ES-I3 (cell line): ENCODE results near the gene PAX5.
"Not testable (repeated sequence)": the region's sequence is repeated elsewhere in the genome, so short reads cannot be mapped to it uniquely, and the experiment has no call there.

Source experiments
- H3K36me3 ChIP-seq: 2 replicates; pipeline ENCODE4 v1.6.1; 2013; ENCODE audit warnings: mild to moderate bottlenecking, low read length, control low read depth, moderate library complexity; ENCODE audit not compliant: insufficient read depth
- H3K4me1 ChIP-seq: 2 replicates; pipeline ENCODE4 v1.6.1; 2013; ENCODE audit warnings: mild to moderate bottlenecking, control low read depth, low read length; ENCODE audit not compliant: insufficient read depth
- H3K9ac ChIP-seq: 2 replicates; pipeline ENCODE4 v1.6.1; 2013; ENCODE audit warnings: low read depth, mild to moderate bottlenecking, low read length, moderate library complexity
- H3K9me3 ChIP-seq: 2 replicates; pipeline ENCODE4 v1.6.1; 2013; ENCODE audit warnings: mild to moderate bottlenecking, low read length, moderate library complexity; ENCODE audit not compliant: control insufficient read depth, insufficient read depth

PAX5 gene

GRCh38 chr9:37033682-37034304 is at the start of gene PAX5:
Gene PAX5 (minus strand): TSS chr9:37034268. CDS start chr9:37034031, 237 bp downstream.
- H3K9me3 ChIP-seq, result no peaks in the 10 kb centered on the region; the same call in 1 of the 2 replicates
- H3K4me1 ChIP-seq, result no peaks in the 10 kb centered on the region; the same call in 1 of the 2 replicates
- H3K36me3 ChIP-seq, result no peaks in the 10 kb centered on the region
- peak within 1 kb of the TSS; percentile 70 for H3K9ac ChIP-seq

DNA sequence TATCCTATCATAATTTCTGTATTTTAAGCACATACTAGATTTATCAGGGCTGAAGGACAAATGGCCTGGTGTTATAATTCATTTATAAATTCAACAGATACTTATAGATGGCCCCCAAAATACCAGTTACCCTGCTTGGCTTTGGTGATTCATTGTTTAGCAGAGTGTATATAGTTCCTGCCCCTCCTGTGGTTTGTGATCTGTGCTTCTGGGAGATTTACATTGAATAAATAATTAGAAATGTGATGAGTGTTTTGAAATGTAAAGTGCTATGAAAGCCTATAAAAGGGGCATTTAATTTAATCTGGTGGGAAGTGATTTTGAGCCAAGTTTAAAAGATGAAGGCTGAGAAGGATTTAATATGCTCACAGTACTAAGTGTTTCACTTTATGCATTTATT is 49.6 kb upstream of the PAX5 start:
- Histone ChIP-seq H3K36me3 (no peaks in the 10 kb centered on the region), H3K9me3 (no peaks in the 10 kb centered on the region), H3K9ac (no peak overlapping the region), H3K4me1 (no peaks in the 10 kb centered on the region)

DNA sequence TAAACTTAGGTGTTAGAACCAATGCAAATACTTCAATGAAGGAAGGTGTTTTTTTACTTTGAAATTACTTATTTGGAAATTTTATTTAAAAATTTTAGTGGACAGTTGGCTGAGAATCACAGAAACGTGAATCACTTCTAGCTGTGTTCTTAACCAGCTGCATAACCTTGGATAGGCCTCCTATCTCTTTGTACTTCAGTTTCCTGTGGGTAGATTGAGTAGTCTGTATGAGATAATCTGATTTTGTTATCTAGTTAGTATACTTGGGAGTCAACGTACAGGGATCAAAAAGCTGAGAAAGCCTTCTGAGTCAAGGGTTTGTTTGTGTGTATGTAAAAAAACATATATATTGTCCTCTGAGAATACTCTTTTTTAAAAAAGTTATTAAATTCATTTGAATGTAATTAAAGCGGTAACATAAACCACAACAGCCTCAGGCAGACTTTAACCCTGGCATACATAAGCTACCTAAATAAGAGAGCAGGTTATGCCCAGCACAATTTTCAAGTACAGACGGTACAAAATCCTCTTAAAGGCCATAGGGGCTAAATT is 48.2 kb upstream of the PAX5 start:
- H3K9me3 ChIP-seq, result no peaks in the 10 kb centered on the region
- H3K9ac ChIP-seq, result no peak overlapping the region
- no peaks in the 10 kb centered on the region for H3K4me1 ChIP-seq
- H3K36me3 ChIP-seq, result no peaks in the 10 kb centered on the region

DNA sequence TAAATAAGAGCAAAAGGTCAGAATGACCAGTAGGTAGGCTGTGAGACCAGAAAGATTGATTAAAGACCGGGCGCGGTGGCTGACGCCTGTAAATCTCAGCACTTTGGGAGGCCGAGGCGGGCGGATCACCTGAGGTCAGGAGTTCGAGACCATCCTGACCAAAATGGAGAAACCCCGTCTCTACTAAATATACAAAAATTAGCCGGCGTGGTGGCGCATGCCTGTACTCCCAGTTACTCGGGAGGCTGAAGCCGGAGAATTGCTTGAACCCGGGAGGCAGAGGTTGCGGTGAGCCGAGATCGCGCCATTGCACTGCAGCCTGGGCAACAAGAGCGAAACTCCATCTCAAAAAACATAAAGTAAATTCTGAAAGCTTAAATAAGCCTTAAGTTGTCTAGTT is 47.4 kb upstream of the PAX5 start:
- not testable (repeated sequence) for H3K9ac ChIP-seq, H3K9me3 ChIP-seq, H3K36me3 ChIP-seq, H3K4me1 ChIP-seq

- H3K9ac ChIP-seq, result peak overlapping the region; percentile 88
- H3K4me1 ChIP-seq, H3K36me3 ChIP-seq, H3K9me3 ChIP-seq: not testable (repeated sequence)
Observed at GRCh38 chr9:37080165-37080628, 46.1 kb upstream of the PAX5 start.

DNA sequence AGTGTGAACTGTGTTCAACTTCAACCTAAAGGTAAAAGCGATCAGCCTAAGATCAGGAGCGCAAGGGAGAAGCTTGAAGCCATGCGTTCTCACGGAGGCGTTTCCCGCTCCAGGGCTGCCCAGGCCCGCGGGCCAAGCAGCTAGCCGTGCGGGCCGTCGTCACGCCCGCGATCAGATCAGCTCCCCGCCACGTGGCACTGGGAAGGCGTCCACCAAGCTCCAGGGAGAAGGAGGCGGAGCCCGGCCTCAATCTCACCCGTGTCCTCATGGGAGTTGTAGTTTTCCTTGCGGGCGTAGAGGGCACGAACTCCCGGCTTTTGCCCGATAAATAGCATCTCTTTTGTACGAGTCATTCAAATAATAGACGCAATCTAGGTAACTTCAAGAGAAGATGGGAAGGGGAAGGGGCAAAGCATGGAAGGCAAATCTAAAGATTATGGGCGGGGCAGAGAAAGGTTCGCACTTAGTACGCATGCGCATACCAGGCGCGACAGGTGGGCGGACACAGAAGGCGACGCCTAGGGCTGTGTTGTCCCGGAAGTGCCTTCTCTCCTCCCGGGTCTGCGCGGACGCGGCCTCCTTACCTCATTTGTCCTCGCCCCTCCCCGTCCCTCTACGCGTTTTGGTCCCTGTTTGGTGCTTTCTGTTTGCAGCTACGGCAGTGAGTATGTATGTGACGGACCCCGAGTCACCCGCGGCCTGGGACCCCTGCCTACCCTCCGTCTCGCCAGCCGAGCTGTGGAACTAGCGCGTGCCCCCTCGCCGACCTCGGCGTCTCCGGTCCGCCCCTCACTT is 45.5 kb upstream of the PAX5 start:
- Histone ChIP-seq H3K4me1 (no peaks in the 10 kb centered on the region), H3K9me3 (no peaks in the 10 kb centered on the region), H3K36me3 (no peaks in the 10 kb centered on the region), H3K9ac (peak overlapping the region; percentile 88)

GRCh38 chr9:37074790-37075189 is 40.7 kb upstream of the PAX5 start:
- H3K36me3 ChIP-seq, H3K9ac ChIP-seq, H3K4me1 ChIP-seq, H3K9me3 ChIP-seq: not testable (repeated sequence)

DNA sequence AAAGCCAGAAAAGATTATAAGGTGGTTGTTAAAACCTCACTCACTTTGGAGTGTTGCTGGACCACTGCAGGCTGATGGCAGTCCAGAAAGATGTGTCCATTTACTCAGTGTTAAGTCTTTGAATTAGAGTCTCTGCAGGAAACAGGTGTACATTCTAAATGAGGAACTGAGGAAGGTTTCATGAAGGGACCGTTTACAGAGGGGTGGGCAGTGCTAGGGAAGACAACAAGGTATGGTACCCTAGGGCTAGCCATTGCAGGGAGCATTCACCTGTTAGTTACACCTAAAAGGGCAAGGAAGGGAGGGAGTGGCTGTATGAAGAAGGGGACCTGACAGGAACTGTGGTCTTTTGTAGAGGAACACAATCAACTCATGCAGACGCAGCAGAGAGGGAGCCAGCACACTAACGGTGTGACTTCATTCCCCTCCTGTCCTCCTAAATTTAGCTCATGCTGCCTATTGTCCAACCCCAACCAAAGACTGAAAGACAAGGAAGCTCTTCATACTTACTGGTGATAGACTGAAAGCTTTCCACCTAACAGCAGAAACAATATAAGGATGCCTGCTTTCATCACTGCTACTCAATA is 32.2 kb upstream of the PAX5 start:
- no peaks in the 10 kb centered on the region for H3K36me3 ChIP-seq
- no peak overlapping the region for H3K9ac ChIP-seq
- H3K4me1 ChIP-seq, result no peaks in the 10 kb centered on the region
- no peaks in the 10 kb centered on the region for H3K9me3 ChIP-seq

DNA sequence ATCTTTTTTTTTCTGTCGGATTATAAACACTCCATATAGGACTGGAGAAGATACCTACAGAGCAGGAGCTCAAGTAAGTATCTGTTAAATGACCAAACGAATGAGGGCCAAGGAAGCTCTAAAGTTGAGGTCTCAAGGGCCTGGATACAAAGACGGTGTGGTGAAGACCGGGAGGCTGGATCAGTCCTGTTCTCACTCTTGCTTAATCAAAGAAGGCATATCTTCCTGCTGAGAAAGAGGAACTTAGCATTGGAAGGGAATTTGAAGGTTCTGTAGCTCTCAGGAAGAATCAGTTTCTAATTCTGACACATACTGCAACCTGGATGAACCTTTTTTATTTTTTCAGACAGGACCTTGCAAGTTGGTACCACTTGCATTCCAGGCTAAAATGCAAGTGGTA is 28.3 kb upstream of the PAX5 start:
- Histone ChIP-seq H3K9me3 (no peaks in the 10 kb centered on the region), H3K4me1 (no peaks in the 10 kb centered on the region), H3K9ac (no peak overlapping the region), H3K36me3 (no peaks in the 10 kb centered on the region)

DNA sequence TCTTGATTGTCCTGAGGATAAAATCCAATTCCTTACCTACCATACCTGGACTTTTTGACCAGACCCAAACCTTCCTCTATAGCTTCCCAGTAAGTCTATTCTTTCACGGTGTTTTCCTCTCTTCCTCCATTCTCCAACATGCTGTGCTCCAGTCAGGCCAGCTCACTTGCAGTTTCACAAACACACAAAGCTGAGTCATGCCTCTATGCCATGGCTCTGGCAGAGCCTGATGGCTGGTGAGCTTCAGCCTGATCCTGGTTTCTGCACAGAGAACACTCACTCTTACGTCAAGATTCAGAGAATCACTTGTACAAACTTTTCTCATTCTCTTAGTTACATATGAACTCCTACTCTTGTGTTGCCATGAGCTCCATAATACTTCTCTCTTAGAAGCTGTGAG is 27.7 kb upstream of the PAX5 start:
- H3K9ac ChIP-seq, result no peak overlapping the region
- H3K4me1 ChIP-seq, result no peaks in the 10 kb centered on the region
- no peaks in the 10 kb centered on the region for H3K9me3 ChIP-seq
- H3K36me3 ChIP-seq, result no peaks in the 10 kb centered on the region

GRCh38 chr9:37060833-37061232 is 26.8 kb upstream of the PAX5 start:
- H3K9me3 ChIP-seq, result no peaks in the 10 kb centered on the region
- no peaks in the 10 kb centered on the region for H3K36me3 ChIP-seq
- H3K9ac ChIP-seq, result no peak overlapping the region
- no peaks in the 10 kb centered on the region for H3K4me1 ChIP-seq

GRCh38 chr9:37056046-37056920 is 22.2 kb upstream of the PAX5 start:
- H3K4me1 ChIP-seq, result peaks cover 14% of the 10 kb centered on the region
- no peaks in the 10 kb centered on the region for H3K9me3 ChIP-seq

GRCh38 chr9:37054363-37054720 is 20.3 kb upstream of the PAX5 start:
- H3K9me3 ChIP-seq, H3K9ac ChIP-seq, H3K36me3 ChIP-seq: not testable (repeated sequence)
- H3K4me1 ChIP-seq, result peaks cover 14% of the 10 kb centered on the region

More at GRCh38 chr9:37056046-37056920, 22.2 kb upstream of the PAX5 start:
- H3K36me3 ChIP-seq, result no peaks in the 10 kb centered on the region
- H3K9ac ChIP-seq, result no peak overlapping the region
